H1 (cell line): ENCODE results near the gene TMEM132A. TPM values are rescaled to one million over a fixed set of nuclear protein-coding genes. Genes with fewer than 3 reads are reported as not detected.

Experiments used
- E2F6 ChIP-seq: IDR thresholded peaks from 2 replicates; pipeline ENCODE4 v1.6.1; 2012; ENCODE audit warnings: inconsistent platforms
- SP4 ChIP-seq: IDR thresholded peaks from 2 replicates; pipeline ENCODE4 v1.6.1; 2012; ENCODE audit warnings: low read length, inconsistent platforms
- polyA plus RNA-seq, 7 experiments: library from polyadenylated mRNA; depleted of rRNA in 3 of 7; stranded (reverse) in 5 of 7; unstranded in 2 of 7; fragments of >200 nt in 5 of 7; fragments of 200-250 nt in 2 of 7; gene quantifications; 1 replicate in 5 of 7; 2 replicates in 1 of 7; 4 replicates in 1 of 7; pipeline versions ENCODE4 v1.2.1 to v1.2.3, GENCODE V29; 2011 to 2013; ENCODE audit warnings: missing spikeins in 2 of 7, mixed read lengths in 2 of 7
- total RNA-seq: library from RNA; stranded (reverse); fragmentation: NEBNext Ultra II Directional; extraction: Animal tissue kit (Norgen Biotek cat#: 25700); gene quantifications from 2 replicates; pipeline ENCODE4 v1.2.1, GENCODE V29; 2021

Gene TMEM132A
- total and polyA plus RNA-seq, 2 of the 8 experiments (the other 6 are each of a cell fraction or from before 2014, with no cell fraction given) = 46.6 to 97.9 TPM

- no peak for TF ChIP-seq E2F6
- TF ChIP-seq SP4 = no peak
Observed at GRCh38 chr11:60923326-60923725, 934 bp upstream of the TMEM132A start (continued).
